MM.1S (cell line): ENCODE measurements around the gene TMCO4.

Source experiments
- CTCF ChIP-seq: fragments of 300-600 bp; sonication (generic); IDR thresholded peaks from 2 replicates; pipeline ENCODE4 v1.5.1; 2016; ENCODE audit warnings: antibody characterized with exemption, low read length, mixed read lengths
- EZH2 ChIP-seq: fragments of 300-600 bp; sonication (generic); optimal IDR thresholded peaks from 2 replicates; pipeline ENCODE3; 2017; ENCODE audit warnings: low read depth, mild to moderate bottlenecking, antibody characterized with exemption, low read length, mixed read lengths

GRCh38 chr1:19744335-19744743 is 55.4 kb downstream of the TMCO4 start:
- TF ChIP-seq CTCF (no peak), EZH2 (no peak)
